ACC112 (cell line): ENCODE measurements around the gene SLC25A36.
A peak's percentile ranks its signal among the peaks of the same experiment; 100 is the strongest.

Experiments used
- H2AFZ ChIP-seq: fragments of 200-600 bp; sonication (generic); one replicate; pipeline ENCODE4 v1.6.0; 2017; ENCODE audit warnings: antibody characterized with exemption, low read length; ENCODE audit not compliant: unreplicated experiment
- H3K27ac ChIP-seq: fragments of 200-600 bp; sonication (generic); 2 replicates; pipeline ENCODE4 v1.5.1; 2014; ENCODE audit warnings: low read depth, mild to moderate bottlenecking, antibody characterized with exemption, low read length, moderate library complexity
- H3K27me3 ChIP-seq: fragments of 200-600 bp; sonication (generic); 2 replicates; pipeline ENCODE4 v1.6.1; 2014; ENCODE audit warnings: mild to moderate bottlenecking, antibody characterized with exemption, low read length, moderate library complexity, mixed read lengths; ENCODE audit not compliant: insufficient read depth
- H3K36me3 ChIP-seq: fragments of 200-600 bp; sonication (generic); 2 replicates; pipeline ENCODE4 v1.6.1; 2016; ENCODE audit warnings: mild to moderate bottlenecking, antibody characterized with exemption, low read length, moderate library complexity, mixed read lengths; ENCODE audit not compliant: insufficient read depth
- H3K4me1 ChIP-seq: fragments of 200-600 bp; sonication (generic); one replicate; pipeline ENCODE4 v1.6.1; 2016; ENCODE audit warnings: low read length, mixed read lengths; ENCODE audit not compliant: insufficient read depth, unreplicated experiment, control insufficient read depth
- H3K4me3 ChIP-seq: fragments of 200-600 bp; sonication (generic); 2 replicates; pipeline ENCODE4 v1.5.1; 2014; ENCODE audit warnings: mild to moderate bottlenecking, low read depth, low read length
- H3K79me2 ChIP-seq: fragments of 200-600 bp; sonication (generic); one replicate; pipeline ENCODE4 v1.6.0; 2016; ENCODE audit warnings: low read length; ENCODE audit not compliant: control insufficient read depth, unreplicated experiment, insufficient read depth

Gene SLC25A36

GRCh38 chr3:140941434-140942220, at the start of gene SLC25A36:
Gene SLC25A36, plus strand, starts transcription at chr3:140941836. Its CDS starts 219 bp downstream, at chr3:140942055.
- H3K27me3 ChIP-seq: no peaks in the 10 kb centered on the region
- peak within 1 kb of the TSS; percentile 90 for H2AFZ ChIP-seq
- H3K79me2 ChIP-seq: peaks cover 46% of the 10 kb centered on the region
- H3K4me3 ChIP-seq: peak within 1 kb of the TSS; percentile 92
- H3K36me3 ChIP-seq: 0 out of 2 replicates have a peak, but pooled peaks cover 5% of the 10 kb centered on the region
- peak within 1 kb of the TSS; percentile 81 for H3K27ac ChIP-seq
- H3K4me1 ChIP-seq: peaks cover 22% of the 10 kb centered on the region

- H3K4me1 ChIP-seq: peaks cover 5% of the 10 kb centered on the region
- H3K27ac ChIP-seq: no peak overlapping the region
- no peaks in the 10 kb centered on the region for H3K79me2 ChIP-seq
- H3K36me3 ChIP-seq: no peaks in the 10 kb centered on the region
- no peak overlapping the region for H2AFZ ChIP-seq
- H3K4me3 ChIP-seq: no peak overlapping the region
- peaks cover 37% of the 10 kb centered on the region for H3K27me3 ChIP-seq
Measured at GRCh38 chr3:140896997-140897396, 44.6 kb upstream of the SLC25A36 start.

- Histone ChIP-seq H3K27me3 (peaks cover 30% of the 10 kb centered on the region), H3K4me1 (peaks cover 5% of the 10 kb centered on the region), H2AFZ (no peak overlapping the region), H3K4me3 (no peak overlapping the region), H3K36me3 (no peaks in the 10 kb centered on the region), H3K27ac (no peak overlapping the region), H3K79me2 (no peaks in the 10 kb centered on the region)
Measured at GRCh38 chr3:140898340-140899180, 43.1 kb upstream of the SLC25A36 start.

- H3K27ac ChIP-seq: no peak overlapping the region
- H2AFZ ChIP-seq: no peak overlapping the region
- H3K36me3 ChIP-seq: no peaks in the 10 kb centered on the region
- peaks cover 5% of the 10 kb centered on the region for H3K4me1 ChIP-seq
- H3K79me2 ChIP-seq: no peaks in the 10 kb centered on the region
- peaks cover 22% of the 10 kb centered on the region for H3K27me3 ChIP-seq
- no peak overlapping the region for H3K4me3 ChIP-seq
Measured at GRCh38 chr3:140899363-140899762, 42.3 kb upstream of the SLC25A36 start.

GRCh38 chr3:140902791-140903190, 38.8 kb upstream of the SLC25A36 start:
- no peaks in the 10 kb centered on the region for H3K79me2 ChIP-seq
- H3K4me3 ChIP-seq: no peak overlapping the region
- H2AFZ ChIP-seq: no peak overlapping the region
- H3K27ac ChIP-seq: no peak overlapping the region
- no peaks in the 10 kb centered on the region for H3K36me3 ChIP-seq
- peaks cover 5% of the 10 kb centered on the region for H3K4me1 ChIP-seq
- peaks cover 22% of the 10 kb centered on the region for H3K27me3 ChIP-seq

GRCh38 chr3:140903196-140903595, 38.4 kb upstream of the SLC25A36 start:
- H3K79me2 ChIP-seq: no peaks in the 10 kb centered on the region
- no peak overlapping the region for H3K4me3 ChIP-seq
- peaks cover 22% of the 10 kb centered on the region for H3K27me3 ChIP-seq
- no peaks in the 10 kb centered on the region for H3K36me3 ChIP-seq
- H3K27ac ChIP-seq: no peak overlapping the region
- peaks cover 5% of the 10 kb centered on the region for H3K4me1 ChIP-seq
- no peak overlapping the region for H2AFZ ChIP-seq

GRCh38 chr3:140904521-140904920, 37.1 kb upstream of the SLC25A36 start:
- Histone ChIP-seq H3K27me3 (peaks cover 22% of the 10 kb centered on the region), H3K4me1 (no peaks in the 10 kb centered on the region), H2AFZ (no peak overlapping the region), H3K36me3 (no peaks in the 10 kb centered on the region), H3K27ac (no peak overlapping the region), H3K79me2 (no peaks in the 10 kb centered on the region), H3K4me3 (no peak overlapping the region)

GRCh38 chr3:140905559-140905958, 36.1 kb upstream of the SLC25A36 start:
- H3K79me2 ChIP-seq: no peaks in the 10 kb centered on the region
- no peaks in the 10 kb centered on the region for H3K36me3 ChIP-seq
- H3K4me3 ChIP-seq: no peak overlapping the region
- no peak overlapping the region for H3K27ac ChIP-seq
- no peak overlapping the region for H2AFZ ChIP-seq
- H3K27me3 ChIP-seq: peaks cover 22% of the 10 kb centered on the region
- H3K4me1 ChIP-seq: no peaks in the 10 kb centered on the region

- no peak overlapping the region for H2AFZ ChIP-seq
- no peaks in the 10 kb centered on the region for H3K79me2 ChIP-seq
- H3K36me3 ChIP-seq: no peaks in the 10 kb centered on the region
- no peak overlapping the region for H3K4me3 ChIP-seq
- no peak overlapping the region for H3K27ac ChIP-seq
- no peaks in the 10 kb centered on the region for H3K4me1 ChIP-seq
- H3K27me3 ChIP-seq: peaks cover 28% of the 10 kb centered on the region
Measured at GRCh38 chr3:140906785-140907184, 34.9 kb upstream of the SLC25A36 start.

GRCh38 chr3:140910860-140911259, 30.8 kb upstream of the SLC25A36 start:
- no peak overlapping the region for H3K27ac ChIP-seq
- no peaks in the 10 kb centered on the region for H3K4me1 ChIP-seq
- H3K36me3 ChIP-seq: no peaks in the 10 kb centered on the region
- H3K79me2 ChIP-seq: no peaks in the 10 kb centered on the region
- H3K27me3 ChIP-seq: peaks cover 45% of the 10 kb centered on the region
- no peak overlapping the region for H2AFZ ChIP-seq
- peak overlapping the region; percentile 46; the same call in 1 of the 2 replicates for H3K4me3 ChIP-seq
